Stimulated activated CD8-positive, alpha-beta memory T cell treated with anti-CD3 and anti-CD28 coated beads, Interleukin-4, amount 100 ng/mL, for 1 hour (primary cell): ENCODE results near the gene PDP2.
"Not testable (repeated sequence)": the region's sequence is repeated elsewhere in the genome, so short reads cannot be mapped to it uniquely, and the experiment has no call there.

Experiments
- DNase-seq, 2 donors: peaks; one replicate each; pipeline ENCODE4 v3.0.0-alpha.2; 2020; ENCODE audit warnings: low read depth in 2 of 2, low spot score in 1 of 2

PDP2 gene

GRCh38 chr16:66885491-66885890 is 5.2 kb downstream of the PDP2 start:
- DNase-seq = no peak

DNA sequence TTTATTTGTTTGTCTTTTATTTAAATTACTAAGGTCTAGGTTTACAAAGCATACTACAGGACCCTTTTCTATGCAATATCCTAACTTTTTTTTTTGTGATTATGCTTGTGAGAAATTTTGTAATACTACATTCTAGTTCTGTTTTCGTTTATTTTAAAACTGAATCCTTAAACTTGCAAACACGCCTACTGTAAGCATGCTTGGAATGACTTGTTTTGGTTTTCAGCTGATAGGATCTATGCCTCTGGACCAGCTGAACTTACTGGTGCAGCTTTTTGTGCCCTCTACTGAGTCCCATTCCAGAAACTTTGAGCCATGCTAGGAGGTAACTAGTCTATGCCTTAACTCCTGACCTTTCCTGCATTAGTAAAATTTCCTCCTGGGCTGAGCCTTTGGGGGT is 6.0 kb downstream of the PDP2 start:
- DNase-seq = no peak

DNA sequence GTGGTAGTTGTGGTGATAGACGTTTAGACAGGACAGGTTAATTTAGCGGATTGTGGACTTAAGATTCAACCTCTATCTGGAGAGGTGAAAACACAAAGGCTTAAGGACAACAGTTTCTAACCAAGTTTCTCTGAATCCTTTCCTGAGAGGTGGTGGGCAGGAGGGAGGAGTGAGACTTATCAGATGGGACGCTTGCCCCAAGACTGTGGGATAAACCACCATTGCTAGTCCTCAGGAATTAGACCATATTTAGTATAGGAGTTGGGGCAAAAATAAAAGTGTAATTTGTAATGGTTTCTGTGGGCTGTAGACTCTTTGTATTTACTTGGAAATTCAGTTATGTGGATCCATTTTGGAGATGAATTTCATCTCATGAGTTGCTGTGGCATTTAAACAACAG is 6.6 kb downstream of the PDP2 start:
- no peak for DNase-seq

DNA sequence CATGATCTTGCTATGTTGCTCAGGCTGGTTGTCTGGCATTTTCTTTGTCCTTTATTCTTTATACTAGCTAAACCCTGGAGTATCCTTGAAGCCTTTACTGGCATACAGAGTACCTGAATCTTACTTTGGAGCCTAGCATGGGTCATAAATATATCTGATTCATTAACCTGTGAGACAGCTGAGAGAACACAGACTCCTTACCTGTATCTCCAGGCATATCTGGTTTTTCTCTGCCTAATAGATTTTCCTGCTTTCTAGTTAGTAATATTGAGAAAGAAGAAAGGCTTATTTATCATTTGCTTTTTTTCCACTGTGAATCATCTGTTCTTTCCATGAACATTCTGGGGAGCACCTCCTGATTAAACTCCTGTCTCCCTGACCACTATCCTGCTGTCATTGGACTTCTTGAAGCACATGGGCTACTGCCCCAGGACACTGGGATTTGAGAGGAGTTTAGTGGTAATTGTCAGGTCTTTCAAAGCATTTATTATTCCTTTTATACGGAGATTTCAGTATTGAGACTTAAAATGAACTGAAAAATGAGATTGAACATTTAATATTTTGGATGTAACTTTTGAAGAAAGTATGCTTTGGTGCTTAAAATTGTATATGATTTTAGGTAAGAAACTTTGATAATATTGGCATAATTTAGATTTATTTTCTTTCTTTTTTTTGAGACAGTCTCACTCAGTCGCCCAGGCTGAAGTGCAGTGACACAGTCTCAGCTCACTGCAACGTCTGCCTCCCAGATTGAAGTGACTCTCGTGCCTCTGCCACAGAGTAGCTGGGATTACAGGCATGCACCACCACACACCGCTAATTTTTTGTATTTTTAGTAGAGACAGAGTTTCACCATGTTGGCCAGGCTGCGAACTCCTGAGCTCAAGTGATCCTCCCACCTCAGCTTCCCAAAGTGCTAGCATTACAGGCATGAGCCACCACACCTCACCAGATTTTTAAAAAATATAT is 8.6 kb downstream of the PDP2 start:
- no peak for DNase-seq

- no peak for DNase-seq
Measured at GRCh38 chr16:66889622-66890021, 9.3 kb downstream of the PDP2 start.

DNA sequence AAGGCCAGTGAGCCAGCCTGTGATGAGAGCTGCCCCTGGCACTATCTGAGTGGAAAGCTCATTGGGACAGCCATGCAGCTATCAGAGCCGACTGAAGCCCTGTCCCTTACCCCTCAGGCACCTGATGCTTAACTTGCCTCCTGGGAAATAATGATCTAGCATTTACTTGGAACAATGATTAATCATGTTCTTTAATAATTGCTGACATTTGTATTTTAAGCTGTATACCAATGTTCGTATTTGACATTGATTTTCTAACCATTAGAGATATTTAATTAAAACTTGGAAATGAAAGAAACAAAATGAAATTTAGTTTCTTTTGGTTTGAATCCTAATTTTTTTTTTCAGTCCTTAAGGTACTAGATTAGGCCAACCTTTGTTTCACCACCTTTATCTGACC is 10.5 kb downstream of the PDP2 start:
- DNase-seq = no peak

- DNase-seq = no peak
Measured at GRCh38 chr16:66891360-66891759, 11.0 kb downstream of the PDP2 start.

- DNase-seq = no peak
Measured at GRCh38 chr16:66891797-66892196, 11.5 kb downstream of the PDP2 start.

DNA sequence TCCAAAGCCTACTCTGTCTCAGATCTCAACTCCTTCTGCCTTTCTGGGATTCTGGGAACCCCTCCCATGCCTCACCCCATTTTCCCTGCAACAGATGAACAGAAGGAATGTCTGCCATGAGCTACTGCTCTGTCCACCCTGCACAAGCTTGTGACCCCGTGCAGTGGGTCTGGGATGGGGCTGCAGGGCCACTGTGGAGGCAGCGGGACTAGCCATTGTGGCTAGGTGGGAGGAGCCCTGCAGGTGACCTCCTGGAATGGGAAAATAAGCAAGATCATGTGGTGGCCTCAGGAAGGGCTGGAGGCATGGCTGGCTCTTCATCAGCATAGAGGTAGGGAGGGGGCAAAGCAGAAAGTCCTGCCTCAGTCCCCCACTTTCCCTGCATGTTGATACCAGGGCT is 13.7 kb downstream of the PDP2 start:
- DNase-seq = no peak

GRCh38 chr16:66894948-66895688 is 14.8 kb downstream of the PDP2 start:
- DNase-seq = no peak

DNA sequence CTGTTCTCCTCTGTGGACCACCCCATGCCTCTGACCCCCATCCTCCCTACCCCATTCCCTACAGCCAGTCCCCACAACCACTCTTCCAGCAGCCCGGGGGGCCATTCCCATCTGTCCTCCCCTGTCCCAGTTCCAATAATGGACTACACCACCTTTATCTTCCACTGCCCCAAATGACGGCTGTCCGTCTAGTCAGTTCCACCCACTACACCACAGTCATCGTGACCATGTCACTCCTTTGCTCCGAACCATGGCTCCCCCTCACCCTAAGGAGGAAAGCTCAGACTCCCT is 15.3 kb downstream of the PDP2 start:
- DNase-seq = no peak

DNA sequence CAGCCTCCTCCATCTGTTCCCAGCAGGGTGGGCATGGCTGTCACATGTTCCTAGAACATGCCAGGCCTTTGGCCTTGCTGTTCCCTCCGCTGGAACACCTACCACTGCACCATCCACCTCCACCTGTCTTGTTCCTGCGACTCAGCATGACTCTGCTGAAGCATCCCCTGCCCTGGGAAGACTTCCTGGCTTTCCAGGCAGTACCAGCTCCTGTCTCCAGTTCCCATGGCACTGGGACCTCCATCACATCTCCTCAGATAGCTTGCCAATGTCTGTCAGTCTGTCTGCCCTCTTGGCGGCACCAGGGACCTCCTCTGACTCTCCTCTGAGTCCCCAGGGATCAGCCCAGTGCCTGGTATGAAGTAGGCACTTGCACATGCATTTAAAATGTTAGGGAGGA is 15.7 kb downstream of the PDP2 start:
- DNase-seq = no peak

DNA sequence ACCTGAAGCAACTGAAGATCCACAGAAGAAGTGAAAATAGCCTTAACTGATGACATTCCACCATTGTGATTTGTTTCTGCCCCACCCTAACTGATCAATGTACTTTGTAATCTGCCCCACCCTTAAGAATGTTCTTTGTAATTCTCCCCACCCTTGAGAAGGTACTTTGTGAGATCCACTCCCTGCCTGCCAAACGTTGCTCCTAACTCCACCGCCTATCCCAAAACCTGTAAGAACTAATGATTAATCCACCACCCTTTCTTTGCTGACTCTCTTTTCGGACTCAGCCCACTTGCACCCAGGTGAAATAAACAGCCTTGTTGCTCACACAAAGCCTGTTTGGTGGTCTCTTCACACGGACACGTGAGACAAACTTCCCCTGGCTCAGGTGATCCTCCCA is 16.4 kb downstream of the PDP2 start:
- DNase-seq = not testable (repeated sequence)

DNA sequence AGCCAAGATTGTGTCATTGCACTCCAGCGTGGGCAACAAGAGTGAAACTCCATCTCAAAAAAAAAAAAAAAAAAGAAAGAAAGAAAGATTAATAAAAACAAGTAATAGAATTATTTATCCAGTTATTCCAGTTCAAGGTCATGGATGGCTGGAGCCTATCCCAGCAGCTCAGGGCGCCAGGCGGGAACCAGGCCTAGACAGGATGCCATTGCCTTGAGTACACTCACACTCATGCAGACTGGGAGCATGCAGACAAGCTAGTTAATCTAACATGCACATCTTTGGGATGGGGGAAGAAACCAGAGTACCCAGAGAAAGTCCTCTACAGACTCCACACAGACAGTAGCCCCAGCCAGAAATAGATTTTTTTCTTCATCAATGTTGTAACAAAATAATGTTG is 17.9 kb downstream of the PDP2 start:
- DNase-seq = no peak

- DNase-seq = no peak
Measured at GRCh38 chr16:66898933-66899309, 18.6 kb downstream of the PDP2 start.

- DNase-seq = no peak
Measured at GRCh38 chr16:66899310-66899944, 19.1 kb downstream of the PDP2 start.

DNA sequence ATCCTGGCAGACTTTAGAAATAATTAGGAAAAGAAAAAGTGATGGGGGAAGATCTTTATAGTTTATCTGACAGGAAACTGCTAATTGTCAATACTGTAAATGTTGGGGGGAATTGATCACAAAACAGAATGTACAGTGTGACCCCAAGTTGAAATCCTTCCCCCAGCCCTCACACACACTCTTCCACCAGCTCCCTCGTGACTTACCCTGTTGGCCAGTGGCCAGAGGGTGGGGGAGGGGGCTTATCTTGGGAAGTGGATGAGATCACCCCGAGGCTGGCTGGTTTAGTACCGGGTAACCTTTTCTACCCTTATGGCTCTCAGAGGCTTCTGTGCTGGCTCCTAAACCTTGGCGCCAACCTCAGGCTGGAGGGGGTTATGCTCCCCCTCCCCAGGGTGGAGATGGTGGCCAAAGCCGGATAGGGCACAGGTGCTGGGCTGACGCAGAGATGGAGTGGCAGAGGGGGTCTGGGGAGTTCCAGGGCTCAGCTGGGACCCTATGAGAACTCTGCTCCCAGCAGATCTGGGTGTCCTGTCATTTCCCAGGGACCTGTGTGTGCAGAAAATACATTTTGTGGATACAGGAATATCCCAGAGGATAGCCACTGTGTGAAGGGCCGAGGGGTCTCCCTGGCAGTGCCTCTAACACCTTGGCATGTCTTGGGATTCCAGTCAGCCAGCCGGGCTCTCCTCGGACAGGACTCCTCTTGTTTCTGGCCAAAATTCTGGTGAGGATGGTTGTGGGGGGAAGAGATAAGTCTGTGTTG is 19.8 kb downstream of the PDP2 start:
- no peak for DNase-seq

- DNase-seq = no peak
Measured at GRCh38 chr16:66900721-66901441, 20.6 kb downstream of the PDP2 start.

DNA sequence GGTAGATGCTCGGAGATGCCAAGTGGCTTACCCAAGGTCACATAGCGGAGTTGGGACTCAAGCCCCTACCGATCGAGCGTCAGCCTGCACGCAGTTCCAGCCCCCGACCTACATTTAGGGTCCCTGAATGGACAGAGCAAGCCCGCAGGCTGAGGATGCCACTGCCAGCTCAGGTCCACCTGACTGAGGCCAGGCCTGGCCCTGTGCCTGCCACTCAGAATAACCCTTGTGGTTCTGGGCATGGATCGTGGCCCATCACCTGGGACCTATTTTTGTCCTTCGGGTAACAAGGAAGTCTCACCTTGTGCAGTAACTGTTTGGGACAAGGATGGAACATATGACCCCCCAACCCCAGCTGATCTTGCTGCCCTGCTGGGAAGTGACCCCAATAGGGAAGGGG is 21.3 kb downstream of the PDP2 start:
- DNase-seq = no peak

DNA sequence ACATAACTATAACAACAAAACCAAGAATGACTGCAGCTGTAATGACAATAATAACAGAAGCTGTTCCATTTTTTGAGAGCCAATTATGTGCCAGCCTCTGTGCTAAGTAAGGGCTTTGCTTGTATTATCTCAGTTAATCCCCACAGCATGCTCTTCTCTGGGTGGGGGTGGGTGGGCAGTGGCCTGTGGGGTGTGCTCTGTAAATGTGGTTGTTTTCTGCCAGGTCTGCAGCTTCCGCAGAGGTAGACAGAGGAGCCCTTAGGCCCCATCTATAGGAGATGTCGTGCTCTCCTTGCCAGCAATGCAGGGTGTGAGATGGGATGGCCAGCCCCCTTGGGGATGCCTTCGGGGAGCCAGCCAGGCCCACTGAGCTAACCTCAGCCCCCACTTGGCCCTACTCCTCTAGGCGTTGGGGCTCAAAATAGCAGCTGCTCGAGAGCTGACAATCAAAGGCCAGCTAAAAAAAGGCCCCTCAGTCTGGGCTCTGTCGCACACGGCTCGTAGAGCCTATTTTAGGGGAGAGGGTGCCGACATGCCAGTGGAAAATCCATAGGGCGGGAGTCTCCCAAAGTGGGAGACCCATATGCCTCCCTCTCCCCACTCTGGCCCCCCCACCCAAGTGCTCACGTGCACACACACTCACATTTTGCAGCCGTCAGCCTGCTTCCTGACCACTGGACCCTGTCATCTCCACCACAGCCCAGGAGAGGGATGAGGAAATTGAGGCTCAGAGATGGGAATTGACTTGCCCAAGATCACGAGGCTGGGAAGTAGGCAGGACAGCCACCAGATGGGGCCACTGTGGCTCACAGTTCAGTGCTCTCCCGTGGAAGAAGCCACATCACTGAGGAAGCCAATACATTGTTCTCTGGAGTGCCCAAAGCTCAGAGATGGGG is 22.6 kb downstream of the PDP2 start:
- no peak for DNase-seq
